Measurements from ENCODE around the gene PRMT7.

GRCh38 chr16:68369697-68370580, 59.1 kb downstream of the PRMT7 start:
- TF ChIP-seq CTCF (IDR thresholded peaks at IDR 0.05; ENCODE audit: insufficient read depth, low read length, poor library complexity, severe bottlenecking): no peak
- TF ChIP-seq EZH2phosphoT487 (conservative IDR thresholded peaks at IDR 0.05; ENCODE audit: low read length): no peak
